BLaER1 treated with 17β-estradiol and CSF1 and Interleukin-3, amounts not matched to agents 10 nM and 100 nM (cell line): Measurements from ENCODE around the gene CRIP1.

Experiments
- H3K27ac ChIP-seq, 11 experiments: shearing (Covaris generic); formaldehyde crosslinking; 2 replicates each; pipeline ENCODE4 v1.8.1; 2022
- H3K27me3 ChIP-seq, 11 experiments: shearing (Covaris generic); formaldehyde crosslinking; 2 replicates each; pipeline ENCODE4 v1.8.1; 2022
- H3K36me3 ChIP-seq, 11 experiments: shearing (Covaris generic); formaldehyde crosslinking; 2 replicates each; pipeline ENCODE4 v1.8.1; 2022
- H3K4me1 ChIP-seq, 10 experiments: shearing (Covaris generic); formaldehyde crosslinking; 2 replicates each; pipeline ENCODE4 v1.8.1; 2022
- H3K4me2 ChIP-seq, 11 experiments: shearing (Covaris generic); formaldehyde crosslinking; 2 replicates each; pipeline ENCODE4 v1.8.1; 2022
- H3K4me3 ChIP-seq, 10 experiments: shearing (Covaris generic); formaldehyde crosslinking; 2 replicates each; pipeline ENCODE4 v1.8.1; 2022
- H3K9ac ChIP-seq, 11 experiments: shearing (Covaris generic); formaldehyde crosslinking; 2 replicates each; pipeline ENCODE4 v1.8.1; 2022
- H3K9me3 ChIP-seq, 11 experiments: shearing (Covaris generic); formaldehyde crosslinking; replicated peaks in 1 of 11; 2 replicates each; pipeline ENCODE4 v1.8.1; 2022
- H4K20me1 ChIP-seq, 11 experiments: shearing (Covaris generic); formaldehyde crosslinking; 2 replicates each; pipeline ENCODE4 v1.8.1; 2022
- Cebpa-rat ChIP-seq, 11 experiments: shearing (Covaris generic); IDR thresholded peaks; 2 replicates each; pipeline ENCODE4 v1.8.1; 2022

CRIP1 gene

GRCh38 chr14:105530285-105531087 lies 43.8 kb downstream of the CRIP1 start:
- H3K27ac ChIP-seq = peak overlapping the region in 9 of 11 experiments; percentile 72 to 89 (median 86); a peak in 19 of 22 replicates
- no peak for TF ChIP-seq Cebpa-rat (IDR thresholded peaks at IDR 0.05)
- H4K20me1 ChIP-seq = peaks cover 0 to 36% (median 7%) of the 10 kb centered on the region in 11 experiments; a peak in 11 of 22 replicates
- H3K4me3 ChIP-seq = peak overlapping the region; percentile 60 to 84 (median 72); a peak in 19 of 20 replicates
- H3K4me2 ChIP-seq = peak overlapping the region; percentile 95 to 100 (median 99)
- peaks cover 54 to 89% (median 84%) of the 10 kb centered on the region in 10 experiments for H3K4me1 ChIP-seq
- peaks cover 0 to 24% (median 0%) of the 10 kb centered on the region in 11 experiments; a peak in 7 of 22 replicates for H3K27me3 ChIP-seq
- no peaks in the 10 kb centered on the region for H3K9me3 ChIP-seq
- peak overlapping the region; percentile 64 to 88 (median 85); a peak in 21 of 22 replicates for H3K9ac ChIP-seq
- H3K36me3 ChIP-seq = no peaks in the 10 kb centered on the region

- Histone ChIP-seq H3K27ac (peak overlapping the region in 9 of 11 experiments; percentile 72 to 89 (median 86); a peak in 17 of 22 replicates), H3K4me3 (peak overlapping the region in 7 of 10 experiments; percentile 66 to 84 (median 73); a peak in 14 of 20 replicates), H3K27me3 (peaks cover 0 to 24% (median 0%) of the 10 kb centered on the region in 11 experiments; a peak in 7 of 22 replicates), H3K9ac (peak overlapping the region in 9 of 11 experiments; percentile 77 to 88 (median 87); a peak in 17 of 22 replicates), H3K4me2 (peak overlapping the region; percentile 95 to 100 (median 99)), H3K4me1 (peaks cover 54 to 82% (median 77%) of the 10 kb centered on the region in 10 experiments), H4K20me1 (peaks cover 0 to 31% (median 7%) of the 10 kb centered on the region in 11 experiments; a peak in 11 of 22 replicates), H3K9me3 (no peaks in the 10 kb centered on the region), H3K36me3 (no peaks in the 10 kb centered on the region)
- no peak for TF ChIP-seq Cebpa-rat (IDR thresholded peaks at IDR 0.05)
Observed at GRCh38 chr14:105531088-105531893, 44.6 kb downstream of the CRIP1 start.

- Histone ChIP-seq H3K27ac (peak overlapping the region in 9 of 11 experiments; percentile 45 to 89 (median 86); a peak in 18 of 22 replicates), H4K20me1 (peaks cover 0 to 31% (median 7%) of the 10 kb centered on the region in 11 experiments; a peak in 11 of 22 replicates), H3K27me3 (peaks cover 0 to 19% (median 0%) of the 10 kb centered on the region in 11 experiments; a peak in 7 of 22 replicates), H3K4me1 (peaks cover 51 to 83% (median 76%) of the 10 kb centered on the region in 10 experiments), H3K36me3 (no peaks in the 10 kb centered on the region), H3K4me2 (peak overlapping the region; percentile 36 to 100 (median 98)), H3K4me3 (peak overlapping the region in 7 of 10 experiments; percentile 11 to 84 (median 72); a peak in 10 of 20 replicates), H3K9ac (peak overlapping the region in 9 of 11 experiments; percentile 19 to 88 (median 87); a peak in 19 of 22 replicates), H3K9me3 (no peaks in the 10 kb centered on the region)
- TF ChIP-seq Cebpa-rat (IDR thresholded peaks at IDR 0.05) = no peak
Observed at GRCh38 chr14:105531894-105532623, 45.4 kb downstream of the CRIP1 start.

GRCh38 chr14:105532735-105533141 lies 46.1 kb downstream of the CRIP1 start:
- Histone ChIP-seq H3K9me3 (no peaks in the 10 kb centered on the region), H3K4me3 (peak overlapping the region in 6 of 10 experiments; percentile 11 to 72 (median 34); a peak in 9 of 20 replicates), H3K36me3 (no peaks in the 10 kb centered on the region), H4K20me1 (peaks cover 0 to 31% (median 7%) of the 10 kb centered on the region in 11 experiments; a peak in 11 of 22 replicates), H3K4me2 (peak overlapping the region; percentile 36 to 100 (median 98)), H3K27me3 (peaks cover 0 to 13% (median 0%) of the 10 kb centered on the region in 11 experiments; a peak in 4 of 22 replicates), H3K4me1 (peaks cover 47 to 84% (median 74%) of the 10 kb centered on the region in 10 experiments), H3K9ac (peak overlapping the region in 8 of 11 experiments; percentile 82 to 88 (median 87); a peak in 18 of 22 replicates), H3K27ac (peak overlapping the region in 9 of 11 experiments; percentile 45 to 89 (median 86); a peak in 17 of 22 replicates)
- TF ChIP-seq Cebpa-rat (IDR thresholded peaks at IDR 0.05) = no peak

- Histone ChIP-seq H3K9ac (peak overlapping the region in 8 of 11 experiments; percentile 9 to 72 (median 36); a peak in 13 of 22 replicates), H3K36me3 (no peaks in the 10 kb centered on the region), H3K27ac (peak overlapping the region in 7 of 11 experiments; percentile 13 to 88 (median 56); a peak in 10 of 22 replicates), H4K20me1 (peaks cover 0 to 31% (median 7%) of the 10 kb centered on the region in 11 experiments; a peak in 11 of 22 replicates), H3K27me3 (peaks cover 0 to 12% (median 0%) of the 10 kb centered on the region in 11 experiments; a peak in 2 of 22 replicates), H3K4me1 (peaks cover 47 to 85% (median 75%) of the 10 kb centered on the region in 10 experiments), H3K4me2 (peak overlapping the region in 10 of 11 experiments; percentile 95 to 100 (median 98); a peak in 20 of 22 replicates), H3K9me3 (no peaks in the 10 kb centered on the region), H3K4me3 (peak overlapping the region in 3 of 10 experiments; percentile 31 to 44 (median 34); a peak in 5 of 20 replicates)
- TF ChIP-seq Cebpa-rat (IDR thresholded peaks at IDR 0.05) = no peak
Observed at GRCh38 chr14:105533391-105533790, 46.7 kb downstream of the CRIP1 start.

GRCh38 chr14:105533811-105534498 lies 47.3 kb downstream of the CRIP1 start:
- no peaks in the 10 kb centered on the region for H3K36me3 ChIP-seq
- TF ChIP-seq Cebpa-rat (IDR thresholded peaks at IDR 0.05) = no peak
- peaks cover 0 to 12% (median 0%) of the 10 kb centered on the region in 11 experiments; a peak in 2 of 22 replicates for H3K27me3 ChIP-seq
- no peaks in the 10 kb centered on the region for H3K9me3 ChIP-seq
- H3K4me2 ChIP-seq = peak overlapping the region in 9 of 11 experiments; percentile 95 to 100 (median 99); a peak in 18 of 22 replicates
- H3K4me3 ChIP-seq = no peak overlapping the region; a peak in 1 of 20 replicates
- peaks cover 42 to 81% (median 71%) of the 10 kb centered on the region in 10 experiments for H3K4me1 ChIP-seq
- H4K20me1 ChIP-seq = peaks cover 0 to 31% (median 7%) of the 10 kb centered on the region in 11 experiments; a peak in 11 of 22 replicates
- H3K9ac ChIP-seq = peak overlapping the region in 7 of 11 experiments; percentile 9 to 72 (median 54); a peak in 8 of 22 replicates
- peak overlapping the region in 5 of 11 experiments; percentile 10 to 88 (median 69); a peak in 6 of 22 replicates for H3K27ac ChIP-seq

GRCh38 chr14:105534586-105534985 lies 47.9 kb downstream of the CRIP1 start:
- Histone ChIP-seq H4K20me1 (peaks cover 0 to 31% (median 7%) of the 10 kb centered on the region in 11 experiments; a peak in 11 of 22 replicates), H3K27ac (0 out of 22 replicates have a peak overlapping the region, but pooled peaks of 1 of the 11 experiments have one; percentile 5), H3K4me3 (no peak overlapping the region), H3K9me3 (no peaks in the 10 kb centered on the region), H3K36me3 (no peaks in the 10 kb centered on the region), H3K4me2 (peak overlapping the region in 8 of 11 experiments; percentile 95 to 100 (median 98); a peak in 16 of 22 replicates), H3K27me3 (peaks cover 0 to 12% (median 0%) of the 10 kb centered on the region in 11 experiments; a peak in 2 of 22 replicates), H3K4me1 (peaks cover 36 to 74% (median 65%) of the 10 kb centered on the region in 10 experiments), H3K9ac (peak overlapping the region in 3 of 11 experiments; percentile 14 to 65 (median 54); a peak in 3 of 22 replicates)
- no peak for TF ChIP-seq Cebpa-rat (IDR thresholded peaks at IDR 0.05)
